ENCODE data around the gene SST. TPM values are rescaled to one million over a fixed set of nuclear protein-coding genes. Genes with fewer than 3 reads are reported as not detected.

The SST gene
- total RNA-seq, 2 experiments from 2014 or later, result not detected

- CTCF ChIA-PET, result no interaction called here
- H3K9me3 ChIP-seq (ENCODE audit: control insufficient read depth in 1 of 2, insufficient read depth in 1 of 2, low read length in 2 of 2), result no peaks in the 10 kb centered on the region
- peaks cover 38% of the 10 kb centered on the region for H3K27me3 Mint-ChIP-seq
Measured at GRCh38 chr3:187641320-187642016, 28.7 kb downstream of the SST start.

GRCh38 chr3:187640569-187641059, 29.6 kb downstream of the SST start:
- intact Hi-C loops (cut with DNase I, micrococcal nuclease), result no loop called here
- Histone ChIP-seq H3K27ac (ENCODE audit: low read depth in 1 of 2, low read length in 2 of 2) (no peak overlapping the region), H3K36me3 (ENCODE audit: insufficient read depth, low read length) (no peaks in the 10 kb centered on the region), H3K4me1 (ENCODE audit: insufficient read depth, low read length) (no peaks in the 10 kb centered on the region), H3K4me3 (ENCODE audit: low read length) (no peak overlapping the region), H3K9me3 (ENCODE audit: control insufficient read depth in 1 of 2, insufficient read depth in 1 of 2, low read length in 2 of 2) (no peaks in the 10 kb centered on the region), H3K27me3 (ENCODE audit: control insufficient read depth in 1 of 2, insufficient read depth in 2 of 2, low read length in 2 of 2) (peaks cover 0 to 6% of the 10 kb centered on the region in 2 experiments)
- peaks cover 38% of the 10 kb centered on the region for H3K27me3 Mint-ChIP-seq
- POLR2A ChIA-PET, result no interaction called here
- CTCF ChIA-PET, result no interaction called here
- DNase-seq (no peak), ATAC-seq (ENCODE audit: poor library complexity) (no peak)
- no peak overlapping the region for H3K4me3 Mint-ChIP-seq
- TF ChIP-seq CTCF (IDR thresholded peaks at IDR 0.05), result no peak
- H3K9me3 Mint-ChIP-seq, result no peaks in the 10 kb centered on the region
- H3K27ac Mint-ChIP-seq, result no peak overlapping the region
- H3K4me1 Mint-ChIP-seq (ENCODE audit: low read depth), result no peaks in the 10 kb centered on the region
- H3K36me3 Mint-ChIP-seq (ENCODE audit: low read depth), result no peaks in the 10 kb centered on the region

More at GRCh38 chr3:187641320-187642016, 28.7 kb downstream of the SST start:
- no peak for ATAC-seq (ENCODE audit: poor library complexity)
- Mint-ChIP-seq H3K4me1 (ENCODE audit: low read depth) (no peaks in the 10 kb centered on the region), H3K27ac (no peak overlapping the region), H3K9me3 (no peaks in the 10 kb centered on the region), H3K4me3 (no peak overlapping the region), H3K36me3 (ENCODE audit: low read depth) (no peaks in the 10 kb centered on the region)
- Histone ChIP-seq H3K4me3 (ENCODE audit: low read length) (no peak overlapping the region), H3K27ac (ENCODE audit: low read depth in 1 of 2, low read length in 2 of 2) (no peak overlapping the region), H3K36me3 (ENCODE audit: insufficient read depth, low read length) (no peaks in the 10 kb centered on the region), H3K27me3 (ENCODE audit: control insufficient read depth in 1 of 2, insufficient read depth in 2 of 2, low read length in 2 of 2) (peaks cover 0 to 10% of the 10 kb centered on the region in 2 experiments), H3K4me1 (ENCODE audit: insufficient read depth, low read length) (no peaks in the 10 kb centered on the region)
- intact Hi-C loops (cut with DNase I, micrococcal nuclease), result no loop called here
- POLR2A ChIA-PET, result no interaction called here
- no peak for TF ChIP-seq CTCF (IDR thresholded peaks at IDR 0.05)
- DNase-seq, result no peak

GRCh38 chr3:187639927-187640568, 30.1 kb downstream of the SST start:
- H3K4me1 ChIP-seq (ENCODE audit: insufficient read depth, low read length), result no peaks in the 10 kb centered on the region
- CTCF ChIA-PET, result no interaction called here
- H3K36me3 ChIP-seq (ENCODE audit: insufficient read depth, low read length), result no peaks in the 10 kb centered on the region
- intact Hi-C loops (cut with DNase I, micrococcal nuclease), result no loop called here
- peaks cover 0 to 6% of the 10 kb centered on the region in 2 experiments for H3K27me3 ChIP-seq (ENCODE audit: control insufficient read depth in 1 of 2, insufficient read depth in 2 of 2, low read length in 2 of 2)
- H3K27ac ChIP-seq (ENCODE audit: low read depth in 1 of 2, low read length in 2 of 2), result no peak overlapping the region
- POLR2A ChIA-PET, result no interaction called here
- H3K9me3 ChIP-seq (ENCODE audit: control insufficient read depth in 1 of 2, insufficient read depth in 1 of 2, low read length in 2 of 2), result no peaks in the 10 kb centered on the region
- no peak for TF ChIP-seq CTCF (IDR thresholded peaks at IDR 0.05)
- Mint-ChIP-seq H3K36me3 (ENCODE audit: low read depth) (no peaks in the 10 kb centered on the region), H3K27me3 (peaks cover 40% of the 10 kb centered on the region), H3K4me1 (ENCODE audit: low read depth) (no peaks in the 10 kb centered on the region), H3K9me3 (peaks cover 2% of the 10 kb centered on the region), H3K4me3 (no peak overlapping the region), H3K27ac (no peak overlapping the region)
- no peak overlapping the region for H3K4me3 ChIP-seq (ENCODE audit: low read length)
- ATAC-seq (ENCODE audit: poor library complexity) (no peak), DNase-seq (no peak)

Measured in CD4-positive, alpha-beta T cell (primary cell).